PFSK-1 (cell line): Measurements from ENCODE around the gene AASDH.

Source experiments
- FOXP2 ChIP-seq: optimal IDR thresholded peaks from 2 replicates; pipeline ENCODE3; 2011; ENCODE audit warnings: borderline replicate concordance, control low read depth, inconsistent platforms; ENCODE audit not compliant: insufficient read depth; ENCODE audit errors: extremely low read length, extremely low read depth
- POLR2AphosphoS5 ChIP-seq: IDR thresholded peaks from 2 replicates; pipeline ENCODE4 v1.6.1; 2012; ENCODE audit warnings: low read depth, mild to moderate bottlenecking, control low read depth, low read length, moderate library complexity
- SIN3A ChIP-seq: IDR thresholded peaks from 2 replicates; pipeline ENCODE4 v1.6.1; 2012; ENCODE audit warnings: mild to moderate bottlenecking, low read length, moderate library complexity, borderline replicate concordance; ENCODE audit not compliant: insufficient read depth
- TF ChIP-seq, protein P1 (sequence below), 2 experiments: IDR thresholded peaks; 2 replicates each; pipeline versions ENCODE4 v1.6.1 to v1.8.0; 2011 to 2012; ENCODE audit warnings: low read depth in 2 of 2, low read length in 2 of 2, control low read depth in 1 of 2, inconsistent platforms in 1 of 2, mild to moderate bottlenecking in 1 of 2, moderate library complexity in 1 of 2; ENCODE audit not compliant: insufficient read depth in 1 of 2

DNA sequence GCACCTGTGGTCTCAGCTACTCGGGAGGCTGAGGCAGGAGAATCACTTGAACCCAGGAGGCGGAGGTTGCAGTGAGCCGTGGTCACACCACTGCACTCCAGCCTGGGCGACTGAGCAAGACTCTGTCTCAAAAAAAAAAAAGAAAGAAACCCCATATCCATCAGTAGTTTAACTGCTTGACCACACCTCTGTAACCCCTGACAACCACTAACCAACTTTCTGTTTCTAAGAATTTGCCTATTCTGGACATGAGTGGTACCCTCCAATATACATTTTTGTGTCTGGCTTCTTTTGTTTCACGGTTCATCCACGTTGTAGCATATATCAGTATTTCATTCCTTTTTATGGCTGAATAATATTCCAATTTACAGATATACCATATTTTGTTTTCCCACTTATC is 39.0 kb upstream of the AASDH start:
- TF ChIP-seq POLR2AphosphoS5, result no peak
- TF ChIP-seq, protein P1, sequence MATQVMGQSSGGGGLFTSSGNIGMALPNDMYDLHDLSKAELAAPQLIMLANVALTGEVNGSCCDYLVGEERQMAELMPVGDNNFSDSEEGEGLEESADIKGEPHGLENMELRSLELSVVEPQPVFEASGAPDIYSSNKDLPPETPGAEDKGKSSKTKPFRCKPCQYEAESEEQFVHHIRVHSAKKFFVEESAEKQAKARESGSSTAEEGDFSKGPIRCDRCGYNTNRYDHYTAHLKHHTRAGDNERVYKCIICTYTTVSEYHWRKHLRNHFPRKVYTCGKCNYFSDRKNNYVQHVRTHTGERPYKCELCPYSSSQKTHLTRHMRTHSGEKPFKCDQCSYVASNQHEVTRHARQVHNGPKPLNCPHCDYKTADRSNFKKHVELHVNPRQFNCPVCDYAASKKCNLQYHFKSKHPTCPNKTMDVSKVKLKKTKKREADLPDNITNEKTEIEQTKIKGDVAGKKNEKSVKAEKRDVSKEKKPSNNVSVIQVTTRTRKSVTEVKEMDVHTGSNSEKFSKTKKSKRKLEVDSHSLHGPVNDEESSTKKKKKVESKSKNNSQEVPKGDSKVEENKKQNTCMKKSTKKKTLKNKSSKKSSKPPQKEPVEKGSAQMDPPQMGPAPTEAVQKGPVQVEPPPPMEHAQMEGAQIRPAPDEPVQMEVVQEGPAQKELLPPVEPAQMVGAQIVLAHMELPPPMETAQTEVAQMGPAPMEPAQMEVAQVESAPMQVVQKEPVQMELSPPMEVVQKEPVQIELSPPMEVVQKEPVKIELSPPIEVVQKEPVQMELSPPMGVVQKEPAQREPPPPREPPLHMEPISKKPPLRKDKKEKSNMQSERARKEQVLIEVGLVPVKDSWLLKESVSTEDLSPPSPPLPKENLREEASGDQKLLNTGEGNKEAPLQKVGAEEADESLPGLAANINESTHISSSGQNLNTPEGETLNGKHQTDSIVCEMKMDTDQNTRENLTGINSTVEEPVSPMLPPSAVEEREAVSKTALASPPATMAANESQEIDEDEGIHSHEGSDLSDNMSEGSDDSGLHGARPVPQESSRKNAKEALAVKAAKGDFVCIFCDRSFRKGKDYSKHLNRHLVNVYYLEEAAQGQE (IDR thresholded peaks at IDR 0.05; ENCODE audit: insufficient read depth in 1 of 2, low read depth in 2 of 2, low read length in 2 of 2), result no peak
- no peak for TF ChIP-seq SIN3A
- no peak for TF ChIP-seq FOXP2
